SH-SY5Y (cell line): ENCODE data around the gene MDFI.

Source experiments
- GATA2 ChIP-seq: IDR thresholded peaks from 2 replicates; pipeline ENCODE4 v1.6.1; 2011; ENCODE audit warnings: mild to moderate bottlenecking, low read depth, low read length
- GATA3 ChIP-seq: IDR thresholded peaks from 2 replicates; pipeline ENCODE4 v1.6.1; 2011; ENCODE audit warnings: low read depth, mild to moderate bottlenecking, low read length, moderate library complexity

DNA sequence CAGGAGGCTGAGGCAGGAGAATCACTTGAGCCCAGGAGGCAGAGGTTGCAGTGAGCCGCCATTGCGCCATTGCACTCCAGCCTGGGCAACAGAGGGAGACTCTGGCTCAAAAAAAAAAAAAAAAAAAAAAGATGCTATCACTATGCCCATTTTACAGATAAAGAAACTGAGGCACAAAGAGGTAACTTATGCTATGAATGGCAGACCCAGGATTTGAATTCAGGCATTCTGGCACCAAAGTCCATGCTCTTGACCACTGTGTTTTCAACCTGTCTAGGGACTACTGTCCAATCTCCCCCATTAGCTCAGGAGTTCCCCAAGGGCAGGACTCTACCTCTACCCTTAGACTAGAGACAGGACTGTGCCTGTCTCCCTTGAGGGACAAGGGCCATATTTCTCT, 9.1 kb upstream of the MDFI start:
- no peak for TF ChIP-seq GATA3
- no peak for TF ChIP-seq GATA2
